Measurements from ENCODE around the gene USP40. TPM values are rescaled to one million over a fixed set of nuclear protein-coding genes. Genes with fewer than 3 reads are reported as not detected.

The USP40 gene
- total RNA-seq, 1 experiment from 2014 or later = 10.3 TPM

DNA sequence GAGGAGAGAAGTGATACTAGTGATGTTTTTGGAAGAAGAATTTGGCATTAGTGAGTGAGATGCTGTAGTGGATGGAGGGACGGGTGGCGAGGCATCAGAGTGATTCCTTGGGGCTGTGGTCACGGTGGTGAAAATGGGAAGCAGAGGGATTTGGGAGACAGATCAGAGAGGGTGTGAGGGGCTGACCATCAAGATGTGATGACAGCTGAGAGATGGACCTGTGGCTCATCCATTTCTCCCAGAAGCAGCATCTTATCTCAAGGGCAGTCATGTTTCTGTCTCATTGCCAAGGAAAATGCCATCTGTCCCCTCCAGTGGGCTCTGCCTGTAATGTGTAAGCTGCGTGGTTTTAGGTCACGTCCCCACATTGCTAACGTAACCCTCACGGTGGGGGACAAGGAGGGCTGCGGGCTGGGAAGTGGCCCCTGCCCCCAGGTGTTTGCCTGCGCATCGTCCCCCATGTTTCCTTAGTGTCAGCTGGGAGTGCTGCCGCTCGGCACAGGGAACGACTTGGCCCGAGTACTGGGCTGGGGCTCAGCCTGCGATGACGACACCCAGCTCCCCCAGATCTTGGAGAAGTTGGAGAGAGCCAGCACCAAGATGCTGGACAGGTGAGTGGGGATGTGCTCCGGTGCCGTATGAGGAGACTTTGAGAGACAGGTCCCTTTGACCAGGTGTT is 121.3 kb downstream of the USP40 start (continued):
- TF ChIP-seq, protein P1, sequence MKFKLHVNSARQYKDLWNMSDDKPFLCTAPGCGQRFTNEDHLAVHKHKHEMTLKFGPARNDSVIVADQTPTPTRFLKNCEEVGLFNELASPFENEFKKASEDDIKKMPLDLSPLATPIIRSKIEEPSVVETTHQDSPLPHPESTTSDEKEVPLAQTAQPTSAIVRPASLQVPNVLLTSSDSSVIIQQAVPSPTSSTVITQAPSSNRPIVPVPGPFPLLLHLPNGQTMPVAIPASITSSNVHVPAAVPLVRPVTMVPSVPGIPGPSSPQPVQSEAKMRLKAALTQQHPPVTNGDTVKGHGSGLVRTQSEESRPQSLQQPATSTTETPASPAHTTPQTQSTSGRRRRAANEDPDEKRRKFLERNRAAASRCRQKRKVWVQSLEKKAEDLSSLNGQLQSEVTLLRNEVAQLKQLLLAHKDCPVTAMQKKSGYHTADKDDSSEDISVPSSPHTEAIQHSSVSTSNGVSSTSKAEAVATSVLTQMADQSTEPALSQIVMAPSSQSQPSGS (CRISPR knock-in tag; IDR thresholded peaks at IDR 0.05; ENCODE audit: borderline replicate concordance, low read depth) = no peak
- no peak for TF ChIP-seq SOX15 (CRISPR knock-in tag; IDR thresholded peaks at IDR 0.05)
- no peak for TF ChIP-seq ATF1 (CRISPR knock-in tag; IDR thresholded peaks at IDR 0.05)
- no peak for TF ChIP-seq SMAD3 (CRISPR knock-in tag; IDR thresholded peaks at IDR 0.05; ENCODE audit: borderline replicate concordance)

DNA sequence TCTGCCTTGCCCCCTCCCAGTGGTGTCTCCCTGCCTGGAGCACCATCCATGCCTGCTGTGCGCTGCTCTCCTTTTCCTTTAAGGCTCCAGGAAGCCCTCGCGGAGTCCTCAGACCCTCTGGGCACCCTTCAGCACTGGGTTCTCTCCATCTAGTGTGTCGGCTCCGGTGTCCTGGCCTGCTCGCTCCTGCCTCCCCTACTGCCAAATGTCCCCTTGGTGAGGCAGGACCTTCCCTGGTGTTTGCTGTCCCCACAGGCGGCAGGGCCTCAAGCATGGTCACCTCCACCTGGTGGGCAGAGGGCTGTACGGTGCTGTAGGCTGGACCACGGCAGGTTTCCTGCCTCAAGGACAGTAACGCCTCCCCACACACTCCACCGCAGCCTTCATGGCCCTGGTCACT is 122.1 kb downstream of the USP40 start:
- Mint-ChIP-seq H3K27me3 (ENCODE audit: low read depth) (no peaks in the 10 kb centered on the region), H3K4me3 (no peak overlapping the region), H3K4me1 (peaks cover 8% of the 10 kb centered on the region), H3K9me3 (no peaks in the 10 kb centered on the region), H3K27ac (no peak overlapping the region; the same call in 1 of the 2 replicates), H3K36me3 (peaks cover 17% of the 10 kb centered on the region)
- ATAC-seq (no peak), DNase-seq (ENCODE audit: low spot score) (no peak)
- ChIA-PET CTCF (interaction anchor here (1.0 to 3.6 kb wide), 5 partner anchors 24 to 388 kb away, joined by 3 to 32 read pairs (median 21); partner anchors contain the start of gene DGKD), POLR2A (no interaction called here)
- TF ChIP-seq CBFB (CRISPR knock-in tag; IDR thresholded peaks at IDR 0.05; ENCODE audit: low read depth) = no peak
- TF ChIP-seq, protein P2, sequence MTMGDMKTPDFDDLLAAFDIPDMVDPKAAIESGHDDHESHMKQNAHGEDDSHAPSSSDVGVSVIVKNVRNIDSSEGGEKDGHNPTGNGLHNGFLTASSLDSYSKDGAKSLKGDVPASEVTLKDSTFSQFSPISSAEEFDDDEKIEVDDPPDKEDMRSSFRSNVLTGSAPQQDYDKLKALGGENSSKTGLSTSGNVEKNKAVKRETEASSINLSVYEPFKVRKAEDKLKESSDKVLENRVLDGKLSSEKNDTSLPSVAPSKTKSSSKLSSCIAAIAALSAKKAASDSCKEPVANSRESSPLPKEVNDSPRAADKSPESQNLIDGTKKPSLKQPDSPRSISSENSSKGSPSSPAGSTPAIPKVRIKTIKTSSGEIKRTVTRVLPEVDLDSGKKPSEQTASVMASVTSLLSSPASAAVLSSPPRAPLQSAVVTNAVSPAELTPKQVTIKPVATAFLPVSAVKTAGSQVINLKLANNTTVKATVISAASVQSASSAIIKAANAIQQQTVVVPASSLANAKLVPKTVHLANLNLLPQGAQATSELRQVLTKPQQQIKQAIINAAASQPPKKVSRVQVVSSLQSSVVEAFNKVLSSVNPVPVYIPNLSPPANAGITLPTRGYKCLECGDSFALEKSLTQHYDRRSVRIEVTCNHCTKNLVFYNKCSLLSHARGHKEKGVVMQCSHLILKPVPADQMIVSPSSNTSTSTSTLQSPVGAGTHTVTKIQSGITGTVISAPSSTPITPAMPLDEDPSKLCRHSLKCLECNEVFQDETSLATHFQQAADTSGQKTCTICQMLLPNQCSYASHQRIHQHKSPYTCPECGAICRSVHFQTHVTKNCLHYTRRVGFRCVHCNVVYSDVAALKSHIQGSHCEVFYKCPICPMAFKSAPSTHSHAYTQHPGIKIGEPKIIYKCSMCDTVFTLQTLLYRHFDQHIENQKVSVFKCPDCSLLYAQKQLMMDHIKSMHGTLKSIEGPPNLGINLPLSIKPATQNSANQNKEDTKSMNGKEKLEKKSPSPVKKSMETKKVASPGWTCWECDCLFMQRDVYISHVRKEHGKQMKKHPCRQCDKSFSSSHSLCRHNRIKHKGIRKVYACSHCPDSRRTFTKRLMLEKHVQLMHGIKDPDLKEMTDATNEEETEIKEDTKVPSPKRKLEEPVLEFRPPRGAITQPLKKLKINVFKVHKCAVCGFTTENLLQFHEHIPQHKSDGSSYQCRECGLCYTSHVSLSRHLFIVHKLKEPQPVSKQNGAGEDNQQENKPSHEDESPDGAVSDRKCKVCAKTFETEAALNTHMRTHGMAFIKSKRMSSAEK (CRISPR knock-in tag; IDR thresholded peaks at IDR 0.05; ENCODE audit: borderline replicate concordance) = no peak
- no peak for TF ChIP-seq PRRX2 (CRISPR knock-in tag; IDR thresholded peaks at IDR 0.05)
- no peak for TF ChIP-seq OVOL2 (CRISPR knock-in tag; IDR thresholded peaks at IDR 0.05; ENCODE audit: borderline replicate concordance)
- no peak for TF ChIP-seq ZNF138 (CRISPR knock-in tag; conservative IDR thresholded peaks at IDR 0.05)
- TF ChIP-seq, protein P3, sequence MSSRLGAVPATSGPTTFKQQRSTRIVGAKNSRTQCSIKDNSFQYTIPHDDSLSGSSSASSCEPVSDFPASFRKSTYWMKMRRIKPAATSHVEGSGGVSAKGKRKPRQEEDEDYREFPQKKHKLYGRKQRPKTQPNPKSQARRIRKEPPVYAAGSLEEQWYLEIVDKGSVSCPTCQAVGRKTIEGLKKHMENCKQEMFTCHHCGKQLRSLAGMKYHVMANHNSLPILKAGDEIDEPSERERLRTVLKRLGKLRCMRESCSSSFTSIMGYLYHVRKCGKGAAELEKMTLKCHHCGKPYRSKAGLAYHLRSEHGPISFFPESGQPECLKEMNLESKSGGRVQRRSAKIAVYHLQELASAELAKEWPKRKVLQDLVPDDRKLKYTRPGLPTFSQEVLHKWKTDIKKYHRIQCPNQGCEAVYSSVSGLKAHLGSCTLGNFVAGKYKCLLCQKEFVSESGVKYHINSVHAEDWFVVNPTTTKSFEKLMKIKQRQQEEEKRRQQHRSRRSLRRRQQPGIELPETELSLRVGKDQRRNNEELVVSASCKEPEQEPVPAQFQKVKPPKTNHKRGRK (CRISPR knock-in tag; IDR thresholded peaks at IDR 0.05; ENCODE audit: borderline replicate concordance) = no peak
- no peak for TF ChIP-seq ESRRA (CRISPR knock-in tag; IDR thresholded peaks at IDR 0.05; ENCODE audit: borderline replicate concordance)
- TF ChIP-seq HMGXB4 (CRISPR knock-in tag; IDR thresholded peaks at IDR 0.05) = no peak
- no peak for TF ChIP-seq MAX (CRISPR knock-in tag; IDR thresholded peaks at IDR 0.05)
- TF ChIP-seq, protein P4, sequence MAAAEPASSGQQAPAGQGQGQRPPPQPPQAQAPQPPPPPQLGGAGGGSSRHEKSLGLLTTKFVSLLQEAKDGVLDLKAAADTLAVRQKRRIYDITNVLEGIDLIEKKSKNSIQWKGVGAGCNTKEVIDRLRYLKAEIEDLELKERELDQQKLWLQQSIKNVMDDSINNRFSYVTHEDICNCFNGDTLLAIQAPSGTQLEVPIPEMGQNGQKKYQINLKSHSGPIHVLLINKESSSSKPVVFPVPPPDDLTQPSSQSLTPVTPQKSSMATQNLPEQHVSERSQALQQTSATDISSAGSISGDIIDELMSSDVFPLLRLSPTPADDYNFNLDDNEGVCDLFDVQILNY (CRISPR knock-in tag; IDR thresholded peaks at IDR 0.05) = no peak
- TF ChIP-seq FOXP4 (CRISPR knock-in tag; IDR thresholded peaks at IDR 0.05) = no peak
